Heart left ventricle (tissue), 16 donors: ENCODE results near the gene CTCFL. TPM values are rescaled to one million over a fixed set of nuclear protein-coding genes. Genes with fewer than 3 reads are reported as not detected.

Source experiments
- ATAC-seq, 4 donors: fragments of 200-7000 bp; cut with Tn5 transposase; one replicate each; pipeline ENCODE4 v1.9.1; 2020 to 2022; ENCODE audit warnings: moderate library complexity in 4 of 4, mild to moderate bottlenecking in 3 of 4, moderate number of reproducible peaks in 1 of 4
- DNase-seq, 5 donors: peaks; one replicate each; pipeline ENCODE4 v3.0.0-alpha.2; 2020
- H3K27ac ChIP-seq, 12 donors: fragments of 200-600 bp; sonication (generic) in 4 of 12; one replicate each; pipeline versions ENCODE4 v1.5.0 to v1.8.0; 2016 to 2022; ENCODE audit warnings: mild to moderate bottlenecking in 2 of 12
- H3K27me3 ChIP-seq, 9 donors: fragments of 200-600 bp; sonication (generic) in 2 of 9; one replicate each; pipeline versions ENCODE4 v1.5.1 to v1.8.0; 2016 to 2022; ENCODE audit warnings: mild to moderate bottlenecking in 3 of 9
- H3K36me3 ChIP-seq, 9 donors: fragments of 200-600 bp; sonication (generic) in 2 of 9; one replicate each; pipeline versions ENCODE4 v1.5.0 to v1.8.0; 2018 to 2022; ENCODE audit warnings: mild to moderate bottlenecking in 2 of 9
- H3K4me1 ChIP-seq, 12 donors: fragments of 200-600 bp; sonication (generic) in 4 of 12; one replicate each; pipeline versions ENCODE4 v1.5.0 to v1.8.0; 2016 to 2022; ENCODE audit warnings: mild to moderate bottlenecking in 3 of 12
- H3K4me3 ChIP-seq, 12 donors: fragments of 200-600 bp; sonication (generic) in 4 of 12; one replicate each; pipeline versions ENCODE4 v1.5.0 to v1.8.0; 2017 to 2022; ENCODE audit warnings: mild to moderate bottlenecking in 9 of 12, moderate library complexity in 4 of 12
- H3K9me3 ChIP-seq, 12 donors: fragments of 200-600 bp; sonication (generic) in 4 of 12; one replicate each; pipeline versions ENCODE4 v1.5.0 to v1.8.0; 2016 to 2022; ENCODE audit warnings: mild to moderate bottlenecking in 1 of 12
- CTCF ChIP-seq, 12 donors: fragments of 200-600 bp; sonication (generic) in 4 of 12; IDR thresholded peaks; one replicate each; pipeline versions ENCODE4 v1.5.0 to v1.8.0; 2018 to 2022; ENCODE audit warnings: antibody characterized with exemption in 12 of 12, mild to moderate bottlenecking in 5 of 12
- POLR2A ChIP-seq, 2 donors: fragments of 450-650 bp; IDR thresholded peaks; one replicate each; pipeline ENCODE4 v1.6.1; 2017; ENCODE audit warnings: antibody characterized with exemption in 2 of 2, mild to moderate bottlenecking in 2 of 2, moderate library complexity in 2 of 2
- WGBS, 4 donors: extraction: QIAGEN DNeasy Blood & Tissue Kit in 2 of 4; methylation state at CpG; one replicate each; pipeline versions ENCODE4 v1.1.5 to v1.1.7; 2013 to 2018; 5-methylcytosine and 5-hydroxymethylcytosine counted together
- intact Hi-C, 10 donors: fragments of 100-400 bp; cut with DNase I; formaldehyde crosslinking; loops; one replicate each; pipeline versions ENCODE4 v1.11.1 to v1.14.2; 2022
- polyA plus RNA-seq, 2 donors: library from polyadenylated mRNA; stranded (reverse); fragments of 200-250 nt; gene quantifications; one replicate each; pipeline ENCODE4 v1.2.3, GENCODE V29; 2013
- total RNA-seq, 9 donors: library from RNA; depleted of rRNA in 2 of 9; stranded (reverse); fragments of >200 nt in 2 of 9; fragmentation: NEBNext Ultra II Directional in 3 of 9; extraction: Animal tissue kit (Norgen Biotek cat#: 25700) in 3 of 9; gene quantifications; one replicate each; pipeline versions ENCODE4 v1.1.0 to v1.2.4, GENCODE V29; 2016 to 2023
- donor health status: ischemic (EF 13 %, LVEDD 7.1; RV severe dilation, severe dysfunction).
- donor health status: healthy with polysubstance abuse.
- donor health status: DM: no; HTN: yes; CAD: no.
- donor health status: DM: no; HTN: no; CAD: no.
- donor health status: ischemic (EF 25% LVEDD 6.9; RV normal size, moderate dysfunction).
- donor health status: ischemic (EF 25% LVEDD 5.7; RV mildly dilated, moderate dysfunction).
- donor health status: healthy.
- donor health status: DM: yes; HTN: yes; CAD: no.
- donor health status: ischemic (EF 35%, LVEDD 5.7; RV mildly dilated, moderate dysfunction).
- donor health status: nonischemic (EF 11% LVEDD 7.7; RV severe dilation, severe dysfunction).
- donor health status: DM: yes; HTN: yes; CAD: no.
- donor health status: PGD.
- donor health status: ischemic (EF 29% LVEDD 5.4; RV normal size, mild dysfunction).
- donor health status: nonischemic (EF 23%, LVEDD 6.1; RV moderate dilation, normal function).

The CTCFL gene
- total and polyA plus RNA-seq, 11 donors = not detected

DNA sequence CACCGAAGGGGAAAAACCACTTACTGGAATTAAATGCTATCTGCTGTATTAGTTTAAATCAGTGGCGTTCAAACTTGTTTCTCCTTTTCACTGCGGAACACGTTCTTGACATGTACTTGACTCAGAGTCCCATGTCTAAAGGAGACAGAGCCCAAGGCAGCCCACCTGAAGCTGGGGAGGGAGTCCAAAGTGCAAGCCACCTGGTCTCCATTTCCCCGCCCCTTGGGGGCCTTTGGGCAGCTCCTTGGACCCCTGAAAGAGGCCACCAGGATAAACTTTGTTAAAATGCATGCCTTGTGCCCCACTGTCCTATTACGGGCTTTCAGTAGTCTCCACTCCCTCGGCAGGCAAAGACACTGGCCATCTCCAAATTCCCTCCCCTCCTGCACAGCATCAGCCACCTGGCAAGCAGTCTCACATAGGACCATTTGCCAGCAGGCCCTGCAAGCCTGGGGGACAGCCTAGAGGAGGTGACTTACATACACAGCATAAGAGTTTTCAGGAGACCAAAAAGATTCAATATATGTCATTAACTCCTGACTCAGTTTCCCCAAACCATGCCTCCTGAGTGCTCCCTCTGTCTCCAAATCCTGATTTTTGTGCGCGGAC lies 42.6 kb upstream of the CTCFL start:
- no peaks in the 10 kb centered on the region for H3K4me1 ChIP-seq
- WGBS, 4 donors = 77 to 84% (median 83%) methylated on average over 9 of the region's 9 CpGs
- ATAC-seq (no peak), DNase-seq (no peak)
- H3K4me3 ChIP-seq = no peak overlapping the region
- no peak overlapping the region for H3K27ac ChIP-seq
- H3K27me3 ChIP-seq = peaks cover 0 to 47% (median 12%) of the 10 kb centered on the region in 9 donors
- no peak for TF ChIP-seq CTCF (IDR thresholded peaks at IDR 0.05)
- TF ChIP-seq POLR2A (IDR thresholded peaks at IDR 0.05) = no peak
- no peaks in the 10 kb centered on the region for H3K9me3 ChIP-seq
- no peaks in the 10 kb centered on the region for H3K36me3 ChIP-seq
- intact Hi-C loops = no loop called here

DNA sequence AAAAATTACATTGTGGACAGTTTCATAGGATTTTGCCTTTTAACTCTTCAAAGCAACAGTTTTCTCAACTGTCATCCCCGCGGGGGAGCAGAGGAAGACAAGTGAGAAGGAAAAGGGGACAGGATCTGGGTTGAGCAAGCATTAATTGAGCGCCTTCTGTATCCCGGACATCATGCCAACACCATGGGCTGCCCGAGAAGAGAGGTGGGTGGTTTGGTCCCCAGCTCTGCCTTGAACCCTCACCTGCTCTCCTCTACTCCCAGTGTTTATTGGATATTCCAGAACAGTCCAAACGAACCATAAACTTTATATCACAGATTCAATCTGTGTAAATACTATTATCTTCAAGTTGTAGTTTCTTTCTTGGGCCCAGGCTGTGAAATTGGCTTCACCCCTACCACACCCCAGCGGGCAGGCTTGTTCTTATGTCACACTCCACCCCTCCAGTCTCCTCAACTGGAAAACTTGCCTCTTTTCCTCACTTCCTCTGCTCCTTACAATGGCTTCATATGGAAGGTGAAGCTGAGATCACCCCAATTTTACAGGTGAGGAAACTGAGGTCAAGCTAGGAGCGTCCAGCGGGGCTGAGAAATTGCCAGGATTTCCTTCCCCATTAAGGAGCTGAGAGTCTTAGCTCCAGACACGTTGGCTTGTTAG lies 42.0 kb upstream of the CTCFL start:
- no peaks in the 10 kb centered on the region for H3K4me1 ChIP-seq
- 63 to 80% (median 74%) methylated on average over 10 of the region's 10 CpGs for WGBS, 4 donors
- no peak for ATAC-seq
- DNase-seq = no peak
- TF ChIP-seq POLR2A (IDR thresholded peaks at IDR 0.05) (no peak), CTCF (IDR thresholded peaks at IDR 0.05) (no peak)
- H3K4me3 ChIP-seq = no peak overlapping the region
- intact Hi-C loops = no loop called here
- H3K9me3 ChIP-seq = no peaks in the 10 kb centered on the region
- peaks cover 0 to 47% (median 12%) of the 10 kb centered on the region in 9 donors for H3K27me3 ChIP-seq
- H3K27ac ChIP-seq = no peak overlapping the region
- no peaks in the 10 kb centered on the region for H3K36me3 ChIP-seq

DNA sequence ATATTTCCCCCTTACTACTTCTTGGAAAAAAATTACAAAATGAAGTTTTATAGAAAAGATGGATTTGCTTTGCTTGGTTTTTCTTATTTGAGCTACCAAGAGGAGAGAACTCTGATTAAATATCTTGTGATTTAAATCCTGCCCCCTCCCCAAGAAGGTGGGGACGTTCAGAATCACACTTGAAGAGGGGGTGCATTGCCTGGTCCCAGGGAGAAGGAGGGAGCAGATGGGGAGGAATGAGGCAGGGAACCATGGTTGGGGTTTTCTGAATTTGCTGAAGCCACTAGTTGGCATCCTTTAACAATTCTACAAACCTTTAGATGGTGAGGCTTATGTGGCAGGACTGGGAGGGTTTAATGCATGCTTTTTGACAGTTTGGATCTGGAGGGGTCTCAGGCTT lies 41.5 kb upstream of the CTCFL start:
- 6 to 20% (median 11%) methylated on average over 1 of the region's 1 CpG for WGBS, 4 donors
- no peaks in the 10 kb centered on the region for H3K9me3 ChIP-seq
- intact Hi-C loops = no loop called here

More for the DNA sequence above, 41.5 kb upstream of the CTCFL start:
- no peak for ATAC-seq
- TF ChIP-seq CTCF (IDR thresholded peaks at IDR 0.05) (no peak), POLR2A (IDR thresholded peaks at IDR 0.05) (no peak)
- H3K36me3 ChIP-seq = no peaks in the 10 kb centered on the region
- H3K4me1 ChIP-seq = no peaks in the 10 kb centered on the region
- peaks cover 0 to 47% (median 12%) of the 10 kb centered on the region in 9 donors for H3K27me3 ChIP-seq
- H3K4me3 ChIP-seq = no peak overlapping the region
- no peak overlapping the region for H3K27ac ChIP-seq
- no peak for DNase-seq
